ENCODE data around the gene MRGPRF.

GRCh38 chr11:68958211-68958610 lies 54.8 kb downstream of the MRGPRF start:
- TF ChIP-seq CTCF (IDR thresholded peaks at IDR 0.05) (no peak), ZFX (IDR thresholded peaks at IDR 0.05; ENCODE audit: borderline replicate concordance) (no peak)

All from 22Rv1 (cell line).